HUDEP-2 (cell line): ENCODE measurements around the gene DNMT1.
A peak's percentile ranks its signal among the peaks of the same experiment; 100 is the strongest.

ENCODE experiments used
- DNase-seq, 76 experiments: peaks; one replicate each; lab custom pipeline; 2025; ENCODE audit not compliant: unreplicated experiment in 76 of 76; lab: John Stamatoyannopoulos, UW

The DNMT1 gene

DNA sequence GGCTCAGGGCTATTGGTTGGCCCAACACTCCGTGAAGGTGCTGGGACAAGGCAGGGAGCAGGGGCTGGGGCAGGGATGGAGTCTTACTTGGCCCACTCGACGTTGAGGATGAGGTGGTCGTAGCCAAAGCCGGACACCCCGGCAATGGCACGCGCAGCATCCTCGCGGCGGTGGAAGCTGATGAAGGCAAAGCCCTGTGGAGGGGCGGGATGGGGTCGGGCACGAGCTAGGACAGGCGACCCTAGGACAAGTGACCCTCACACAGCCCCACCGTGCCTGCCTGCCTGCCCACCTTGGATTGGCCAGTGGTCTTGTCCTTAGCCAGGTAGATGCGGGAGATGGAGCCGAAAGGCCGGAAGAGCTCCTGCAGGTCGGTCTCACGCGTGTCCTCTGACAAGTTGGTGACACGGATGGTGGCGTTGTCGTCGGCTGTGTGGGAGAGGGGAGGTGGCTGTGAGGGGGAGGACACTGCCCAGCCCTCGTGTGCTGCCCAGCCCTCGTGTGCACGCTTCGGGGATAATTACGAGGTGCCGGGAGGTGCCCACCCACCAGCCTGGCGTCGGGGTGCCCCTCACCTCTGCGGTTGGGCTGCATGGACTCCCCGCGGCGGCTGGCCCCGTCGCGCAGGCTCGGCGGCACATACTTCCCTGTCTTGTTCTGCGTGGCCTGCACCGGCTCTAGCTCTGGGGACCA, 79.2 kb downstream of the DNMT1 start:
- no peak for DNase-seq

GRCh38 chr19:10114651-10115391, 79.9 kb downstream of the DNMT1 start:
- peak in 14 of 76 experiments; percentile 23 to 67 (median 38) for DNase-seq

DNA sequence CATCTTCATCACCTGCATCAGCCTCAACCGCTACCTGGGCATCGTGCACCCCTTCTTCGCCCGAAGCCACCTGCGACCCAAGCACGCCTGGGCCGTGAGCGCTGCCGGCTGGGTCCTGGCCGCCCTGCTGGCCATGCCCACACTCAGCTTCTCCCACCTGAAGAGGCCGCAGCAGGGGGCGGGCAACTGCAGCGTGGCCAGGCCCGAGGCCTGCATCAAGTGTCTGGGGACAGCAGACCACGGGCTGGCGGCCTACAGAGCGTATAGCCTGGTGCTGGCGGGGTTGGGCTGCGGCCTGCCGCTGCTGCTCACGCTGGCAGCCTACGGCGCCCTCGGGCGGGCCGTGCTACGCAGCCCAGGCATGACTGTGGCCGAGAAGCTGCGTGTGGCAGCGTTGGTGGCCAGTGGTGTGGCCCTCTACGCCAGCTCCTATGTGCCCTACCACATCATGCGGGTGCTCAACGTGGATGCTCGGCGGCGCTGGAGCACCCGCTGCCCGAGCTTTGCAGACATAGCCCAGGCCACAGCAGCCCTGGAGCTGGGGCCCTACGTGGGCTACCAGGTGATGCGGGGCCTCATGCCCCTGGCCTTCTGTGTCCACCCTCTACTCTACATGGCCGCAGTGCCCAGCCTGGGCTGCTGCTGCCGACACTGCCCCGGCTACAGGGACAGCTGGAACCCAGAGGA, 80.6 kb downstream of the DNMT1 start:
- peak in 4 of 76 experiments; percentile 16 to 50 (median 30) for DNase-seq

DNA sequence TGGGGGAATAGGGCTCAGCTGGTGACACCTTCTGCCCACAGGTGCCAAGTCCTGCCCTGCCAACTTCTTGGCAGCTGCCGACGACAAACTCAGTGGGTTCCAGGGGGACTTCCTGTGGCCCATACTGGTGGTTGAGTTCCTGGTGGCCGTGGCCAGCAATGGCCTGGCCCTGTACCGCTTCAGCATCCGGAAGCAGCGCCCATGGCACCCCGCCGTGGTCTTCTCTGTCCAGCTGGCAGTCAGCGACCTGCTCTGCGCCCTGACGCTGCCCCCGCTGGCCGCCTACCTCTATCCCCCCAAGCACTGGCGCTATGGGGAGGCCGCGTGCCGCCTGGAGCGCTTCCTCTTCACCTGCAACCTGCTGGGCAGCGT, 81.2 kb downstream of the DNMT1 start:
- peak in 10 of 76 experiments; percentile 20 to 59 (median 36) for DNase-seq

GRCh38 chr19:10112895-10113591, 81.7 kb downstream of the DNMT1 start:
- DNase-seq, result peak in 57 of 76 experiments; percentile 16 to 86 (median 57)

GRCh38 chr19:10112037-10112761, 82.6 kb downstream of the DNMT1 start:
- DNase-seq, result peak in 2 of 76 experiments; percentile 37 to 42

DNA sequence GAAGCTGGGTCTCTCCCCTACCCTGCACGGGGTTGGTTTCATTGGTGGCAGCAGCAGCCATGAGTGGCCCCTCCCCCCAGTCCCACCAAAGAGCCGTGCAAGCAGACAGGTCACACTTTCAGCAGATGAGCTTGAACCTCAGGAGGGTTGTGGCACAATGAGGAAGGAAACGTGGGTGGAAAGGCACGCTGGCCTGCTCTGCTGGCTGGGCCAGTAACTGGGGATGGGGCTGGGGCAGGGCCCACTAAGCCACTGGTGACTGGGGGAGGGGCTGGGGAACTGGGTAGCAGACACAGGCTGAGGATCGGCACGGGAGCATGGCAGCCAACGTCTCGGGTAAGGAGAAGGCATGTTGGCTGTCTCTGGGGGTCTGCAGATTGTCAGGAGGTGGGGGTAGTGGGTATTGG, 83.3 kb downstream of the DNMT1 start, which contains the start of gene P2RY11:
Gene P2RY11 (plus strand): TSS at position 289 of the 407 bp plus-strand sequence. CDS start 29 bp downstream, at position 318.
- no peak for DNase-seq

DNA sequence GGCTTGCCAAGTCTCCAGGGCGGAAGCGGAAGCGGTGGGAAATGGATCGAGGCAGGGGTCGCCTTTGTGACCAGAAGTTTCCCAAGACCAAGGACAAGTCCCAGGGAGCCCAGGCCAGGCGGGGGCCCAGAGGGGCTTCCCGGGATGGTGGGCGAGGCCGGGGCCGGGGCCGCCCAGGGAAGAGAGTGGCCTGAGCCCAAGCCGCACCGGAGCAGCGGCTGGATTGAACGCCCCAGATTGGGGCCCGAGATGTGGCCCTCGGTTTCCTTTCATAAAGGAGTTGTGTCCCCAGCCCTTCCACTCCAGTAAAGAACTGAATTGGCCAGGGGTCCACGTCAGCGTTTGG, 83.8 kb downstream of the DNMT1 start:
- DNase-seq, result no peak

- no peak for DNase-seq
These were observed 84.4 kb downstream of the DNMT1 start for GRCh38 chr19:10110076-10110971.

DNA sequence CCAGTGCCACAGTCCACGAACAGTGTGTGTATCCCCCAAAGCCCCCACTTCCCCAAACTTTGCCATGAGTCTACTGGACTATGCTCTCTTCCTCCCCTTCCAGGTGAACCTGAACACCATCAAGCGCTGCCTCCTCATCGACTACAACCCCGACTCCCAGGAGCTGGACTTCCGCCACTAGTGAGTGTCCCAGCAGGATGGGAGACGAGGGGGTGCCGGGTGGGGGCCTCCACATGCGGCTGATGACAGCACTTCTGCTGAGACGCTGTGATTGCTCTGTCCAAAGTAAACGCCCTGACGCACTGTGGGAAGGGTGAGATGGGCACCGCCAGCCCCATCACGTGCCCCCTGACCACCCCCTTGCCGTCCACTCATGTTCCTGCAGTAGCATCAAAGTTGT, 85.2 kb downstream of the DNMT1 start:
- no peak for DNase-seq

- DNase-seq, result no peak
These were observed 86.9 kb downstream of the DNMT1 start for GRCh38 chr19:10107817-10108367.

- no peak for DNase-seq
These were observed 87.5 kb downstream of the DNMT1 start for GRCh38 chr19:10107254-10107653.

DNA sequence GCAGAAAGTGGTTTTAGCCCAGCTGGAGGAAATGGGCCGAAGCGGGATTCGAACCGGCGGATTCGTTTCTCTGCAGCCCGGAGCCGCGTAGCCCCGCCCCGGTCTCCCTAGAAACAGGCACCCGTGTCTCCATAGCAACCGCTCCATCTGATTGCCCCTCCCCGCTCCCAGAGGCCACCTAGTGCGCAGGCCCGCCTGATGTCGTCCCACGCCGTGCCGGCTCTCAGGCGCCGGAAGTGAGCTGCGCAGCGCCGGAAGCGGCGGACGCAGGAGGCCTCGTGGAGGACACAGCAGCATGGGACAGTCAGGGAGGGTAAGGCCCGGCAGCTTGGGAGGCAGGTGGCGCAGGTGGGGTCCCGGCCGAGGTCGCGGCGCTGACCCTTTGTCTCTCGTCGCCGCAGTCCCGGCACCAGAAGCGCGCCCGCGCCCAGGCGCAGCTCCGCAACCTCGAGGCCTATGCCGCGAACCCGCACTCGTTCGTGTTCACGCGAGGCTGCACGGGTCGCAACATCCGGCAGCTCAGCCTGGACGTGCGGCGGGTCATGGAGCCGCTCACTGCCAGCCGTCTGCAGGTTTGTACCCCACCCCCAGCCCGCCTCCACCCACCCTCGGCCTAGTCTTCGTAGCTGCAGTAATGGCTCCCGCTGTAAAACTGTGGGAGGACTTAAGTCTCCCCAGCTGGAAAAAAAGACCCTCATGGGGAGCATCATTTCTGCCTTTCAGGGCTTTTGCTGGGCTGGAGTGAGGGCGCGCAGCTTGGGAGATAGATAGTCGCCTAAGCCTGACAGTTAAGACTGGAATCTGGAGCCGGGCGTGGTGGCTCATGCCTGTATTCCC, 88.4 kb downstream of the DNMT1 start, which contains the start of gene PPAN:
Gene PPAN (plus strand): TSS at position 263 of the 837 bp plus-strand sequence. CDS start 33 bp downstream, at position 296.
- DNase-seq, result peak in 75 of 76 experiments; percentile 78 to 100 (median 99)

- DNase-seq, result peak in 7 of 76 experiments; percentile 42 to 63 (median 52)
These were observed 89.1 kb downstream of the DNMT1 start for GRCh38 chr19:10105509-10106099.

- peak in 7 of 76 experiments; percentile 26 to 66 (median 40) for DNase-seq
These were observed 89.9 kb downstream of the DNMT1 start for GRCh38 chr19:10104665-10105508.

DNA sequence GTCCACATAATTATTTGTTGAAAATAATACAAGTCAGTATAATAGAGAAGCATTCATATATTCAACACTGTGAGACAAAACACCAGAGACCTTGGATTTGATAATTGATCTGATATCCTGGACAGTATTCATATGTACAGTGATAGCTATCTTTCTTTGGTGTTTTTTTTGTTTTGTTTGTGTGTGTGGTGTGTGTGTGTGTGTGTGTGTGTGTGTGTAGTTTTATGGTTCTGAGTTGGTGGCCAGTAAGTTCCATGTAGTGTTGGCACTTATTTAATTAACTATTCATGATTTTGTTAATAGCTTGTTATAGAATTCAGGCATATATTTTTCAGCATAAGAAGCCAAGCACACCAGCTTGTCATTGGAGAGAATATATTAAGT, 90.6 kb downstream of the DNMT1 start:
- peak in 1 of 76 experiments; percentile 22 for DNase-seq
